GM13977 (cell line): ENCODE data around the gene MAGI2.
"Not testable (repeated sequence)": the region's sequence is repeated elsewhere in the genome, so short reads cannot be mapped to it uniquely, and the experiment has no call there.

ENCODE experiments used
- DNase-seq: peaks from one replicate; pipeline ENCODE4 v3.0.0; 2012; ENCODE audit warnings: low spot score
- in situ Hi-C: fragments of 300-500 bp; cut with MboI; formaldehyde crosslinking; loops from one replicate; pipeline ENCODE4 v1.12.0; 2022; ENCODE audit warnings: low sequenced_read_pairs, low pct_unique_long_range_greater_than_20kb, mixed read lengths, inconsistent platforms; ENCODE audit not compliant: unreplicated experiment
- TF ChIP-seq, protein P1 (sequence below): IDR thresholded peaks from 2 replicates; pipeline ENCODE4 v1.5.1; 2012; ENCODE audit warnings: mild to moderate bottlenecking, control low read depth; ENCODE audit not compliant: insufficient read depth; ENCODE audit errors: extremely low read depth, missing control alignments

The MAGI2 gene

DNA sequence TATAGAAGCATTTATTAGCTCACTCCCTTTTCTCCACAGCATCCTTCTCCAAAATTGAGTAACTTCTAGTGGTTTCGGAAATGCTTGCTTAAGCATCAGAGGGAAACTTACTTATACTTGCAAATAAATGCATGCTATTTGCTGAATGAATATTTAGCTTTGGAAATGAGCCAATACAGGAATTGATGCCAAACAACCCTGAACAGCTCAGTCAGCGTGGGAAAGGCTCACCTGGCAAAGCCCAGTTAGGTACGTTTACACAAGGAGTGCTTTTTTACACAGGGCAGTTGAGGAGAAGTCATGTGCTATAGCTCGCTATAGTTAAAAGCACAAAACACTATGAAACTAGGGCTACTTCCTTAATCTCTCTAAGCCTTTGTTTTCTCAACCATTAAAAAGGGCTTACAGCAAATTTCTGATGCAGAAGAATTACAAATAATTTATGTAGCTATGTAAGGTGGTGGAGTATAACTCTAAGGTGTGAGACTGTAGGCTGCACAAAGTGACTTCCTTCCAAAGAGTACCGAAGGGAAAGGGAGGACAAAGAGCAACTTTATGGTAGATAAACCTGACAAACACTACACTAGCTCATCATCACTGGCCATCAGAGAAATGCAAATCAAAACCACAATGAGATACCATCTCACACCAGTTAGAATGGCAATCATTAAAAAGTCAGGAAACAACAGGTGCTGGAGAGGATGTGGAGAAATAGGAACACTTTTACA lies 1156.7 kb downstream of the MAGI2 start:
- no peak for DNase-seq
- in situ Hi-C loops = no loop called here
- TF ChIP-seq, protein P1, sequence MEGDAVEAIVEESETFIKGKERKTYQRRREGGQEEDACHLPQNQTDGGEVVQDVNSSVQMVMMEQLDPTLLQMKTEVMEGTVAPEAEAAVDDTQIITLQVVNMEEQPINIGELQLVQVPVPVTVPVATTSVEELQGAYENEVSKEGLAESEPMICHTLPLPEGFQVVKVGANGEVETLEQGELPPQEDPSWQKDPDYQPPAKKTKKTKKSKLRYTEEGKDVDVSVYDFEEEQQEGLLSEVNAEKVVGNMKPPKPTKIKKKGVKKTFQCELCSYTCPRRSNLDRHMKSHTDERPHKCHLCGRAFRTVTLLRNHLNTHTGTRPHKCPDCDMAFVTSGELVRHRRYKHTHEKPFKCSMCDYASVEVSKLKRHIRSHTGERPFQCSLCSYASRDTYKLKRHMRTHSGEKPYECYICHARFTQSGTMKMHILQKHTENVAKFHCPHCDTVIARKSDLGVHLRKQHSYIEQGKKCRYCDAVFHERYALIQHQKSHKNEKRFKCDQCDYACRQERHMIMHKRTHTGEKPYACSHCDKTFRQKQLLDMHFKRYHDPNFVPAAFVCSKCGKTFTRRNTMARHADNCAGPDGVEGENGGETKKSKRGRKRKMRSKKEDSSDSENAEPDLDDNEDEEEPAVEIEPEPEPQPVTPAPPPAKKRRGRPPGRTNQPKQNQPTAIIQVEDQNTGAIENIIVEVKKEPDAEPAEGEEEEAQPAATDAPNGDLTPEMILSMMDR = no peak

DNA sequence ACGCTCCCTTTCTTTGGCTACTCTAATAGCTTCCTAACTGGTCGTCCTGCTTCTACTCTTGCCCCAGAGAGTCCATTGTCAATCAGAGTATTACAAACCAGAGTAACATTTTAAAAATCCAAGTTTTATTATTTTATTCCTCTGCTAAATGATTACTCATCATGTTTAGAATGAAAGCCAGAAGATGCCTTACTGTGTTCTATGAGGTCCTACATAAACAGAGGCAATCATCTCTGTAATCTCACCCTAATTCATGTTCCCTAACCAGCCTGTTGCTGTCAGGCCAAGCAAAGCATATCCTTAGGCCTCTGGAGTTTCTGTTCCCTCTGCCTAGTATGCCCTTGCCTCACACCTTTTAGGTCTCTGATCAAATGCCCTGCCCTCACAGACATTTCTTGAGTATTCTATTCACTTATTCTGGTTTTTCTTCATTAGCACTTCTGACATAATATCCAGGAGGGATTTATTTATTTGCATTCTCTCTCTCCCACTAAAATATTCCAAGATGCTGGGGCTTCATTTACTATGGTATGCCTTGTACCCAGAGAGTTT lies 1157.3 kb downstream of the MAGI2 start:
- in situ Hi-C loops = no loop called here
- TF ChIP-seq, protein P1 = no peak
- no peak for DNase-seq

DNA sequence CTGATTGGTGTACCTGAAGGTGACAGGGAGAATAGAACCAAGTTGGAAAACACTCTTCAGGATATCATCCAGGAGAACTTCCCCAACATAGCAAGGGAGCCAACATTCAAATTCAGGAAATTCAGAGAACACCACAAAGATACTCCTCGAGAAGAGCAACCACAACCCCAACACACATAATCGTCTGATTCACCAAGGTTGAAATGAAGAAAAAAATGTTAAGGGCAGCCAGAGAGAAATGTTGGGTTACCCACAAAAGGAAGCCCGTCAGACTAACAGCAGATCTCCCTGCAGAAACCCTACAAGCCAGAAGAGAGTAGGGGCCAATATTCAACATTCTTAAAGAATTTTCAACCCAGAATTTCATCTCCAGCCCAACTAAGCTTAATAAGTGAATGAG lies 1164.0 kb downstream of the MAGI2 start:
- DNase-seq, in situ Hi-C loops: not testable (repeated sequence)

DNA sequence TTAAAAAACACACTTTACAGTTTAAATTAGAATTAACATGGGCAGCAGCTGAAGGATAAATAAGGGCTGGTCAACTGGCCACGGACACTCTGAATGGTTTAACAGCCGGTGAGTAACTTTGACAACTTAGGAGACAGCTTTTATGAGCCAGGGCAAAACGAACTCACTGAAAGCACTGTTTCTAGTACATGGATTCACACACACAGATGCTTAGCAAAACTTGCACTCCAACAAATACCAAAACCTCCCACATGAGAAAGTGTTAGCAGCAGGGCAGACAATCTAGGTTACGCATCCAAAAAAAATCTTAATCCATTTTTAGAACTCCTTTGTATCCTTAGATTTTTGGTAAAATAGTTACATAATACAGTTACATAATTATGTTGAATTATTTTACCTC lies 1168.5 kb downstream of the MAGI2 start:
- in situ Hi-C loops = no loop called here
- no peak for DNase-seq
- TF ChIP-seq, protein P1 = no peak

DNA sequence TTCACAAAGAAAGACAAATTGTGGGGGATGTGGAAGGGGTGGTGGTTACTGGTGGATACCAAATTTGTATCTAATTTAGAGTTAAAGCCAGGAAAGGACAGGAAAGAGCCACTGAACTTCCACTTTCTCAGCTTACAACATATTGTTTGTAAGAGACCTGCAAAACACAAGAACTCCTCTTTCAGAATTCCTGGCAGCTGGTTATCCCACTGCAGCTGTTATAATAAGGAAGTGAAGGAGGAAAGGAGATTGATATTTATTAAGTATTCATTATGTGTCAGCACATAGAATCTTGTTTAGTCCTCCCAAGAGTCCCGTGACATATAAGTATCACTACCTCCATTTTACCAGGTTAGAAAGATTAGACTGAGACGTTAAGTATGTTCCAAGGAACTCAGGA lies 1173.2 kb downstream of the MAGI2 start:
- TF ChIP-seq, protein P1 = no peak
- DNase-seq = no peak
- in situ Hi-C loops = no loop called here

DNA sequence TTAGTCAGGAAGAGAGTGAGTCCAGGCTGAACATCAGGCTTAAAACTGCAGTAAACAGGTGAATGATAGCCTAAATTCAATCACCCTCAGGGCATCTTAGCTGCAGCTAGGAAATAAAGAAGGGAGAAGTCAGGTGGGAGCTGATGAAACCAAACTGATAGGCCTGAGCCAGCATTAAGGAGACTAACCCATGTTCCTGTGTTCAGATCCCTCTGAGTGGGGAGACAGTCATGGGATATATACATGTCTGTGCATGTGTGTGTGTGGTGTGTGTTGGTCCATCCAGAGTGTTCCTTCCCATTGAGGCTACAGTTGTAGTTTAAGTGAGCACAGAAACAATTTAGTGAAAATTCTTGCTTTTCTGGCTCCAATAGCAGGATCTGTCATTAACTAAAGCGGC lies 1174.0 kb downstream of the MAGI2 start:
- in situ Hi-C loops = no loop called here
- TF ChIP-seq, protein P1 = no peak
- no peak for DNase-seq

DNA sequence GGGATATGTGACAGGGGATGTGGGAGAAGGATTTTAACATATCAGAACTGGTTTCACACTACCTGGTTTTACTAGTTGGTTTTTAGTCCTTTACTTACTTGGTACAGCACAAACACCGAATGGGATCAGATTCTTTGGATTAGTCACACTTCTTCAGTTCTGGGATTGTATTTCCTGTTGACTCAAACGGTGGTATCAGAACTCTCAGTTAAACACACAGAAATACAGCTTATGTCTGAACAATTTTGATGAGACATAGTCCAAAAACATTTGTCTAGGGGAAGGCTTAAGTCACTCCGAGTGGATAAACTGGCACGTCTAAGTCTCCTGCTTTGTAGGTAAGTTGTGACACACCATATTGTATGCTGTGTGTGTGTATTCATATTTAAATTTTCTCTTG lies 1174.4 kb downstream of the MAGI2 start:
- in situ Hi-C loops = no loop called here
- DNase-seq = no peak
- TF ChIP-seq, protein P1 = no peak
